GM10847 (cell line): ENCODE measurements around the gene TBRG1.

Experiments
- POLR2A ChIP-seq: IDR thresholded peaks from 2 replicates; pipeline ENCODE4 v1.6.1; 2011; ENCODE audit not compliant: insufficient read length; ENCODE audit errors: extremely low read depth

TBRG1 gene, protein sequence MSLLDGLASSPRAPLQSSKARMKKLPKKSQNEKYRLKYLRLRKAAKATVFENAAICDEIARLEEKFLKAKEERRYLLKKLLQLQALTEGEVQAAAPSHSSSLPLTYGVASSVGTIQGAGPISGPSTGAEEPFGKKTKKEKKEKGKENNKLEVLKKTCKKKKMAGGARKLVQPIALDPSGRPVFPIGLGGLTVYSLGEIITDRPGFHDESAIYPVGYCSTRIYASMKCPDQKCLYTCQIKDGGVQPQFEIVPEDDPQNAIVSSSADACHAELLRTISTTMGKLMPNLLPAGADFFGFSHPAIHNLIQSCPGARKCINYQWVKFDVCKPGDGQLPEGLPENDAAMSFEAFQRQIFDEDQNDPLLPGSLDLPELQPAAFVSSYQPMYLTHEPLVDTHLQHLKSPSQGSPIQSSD

DNA sequence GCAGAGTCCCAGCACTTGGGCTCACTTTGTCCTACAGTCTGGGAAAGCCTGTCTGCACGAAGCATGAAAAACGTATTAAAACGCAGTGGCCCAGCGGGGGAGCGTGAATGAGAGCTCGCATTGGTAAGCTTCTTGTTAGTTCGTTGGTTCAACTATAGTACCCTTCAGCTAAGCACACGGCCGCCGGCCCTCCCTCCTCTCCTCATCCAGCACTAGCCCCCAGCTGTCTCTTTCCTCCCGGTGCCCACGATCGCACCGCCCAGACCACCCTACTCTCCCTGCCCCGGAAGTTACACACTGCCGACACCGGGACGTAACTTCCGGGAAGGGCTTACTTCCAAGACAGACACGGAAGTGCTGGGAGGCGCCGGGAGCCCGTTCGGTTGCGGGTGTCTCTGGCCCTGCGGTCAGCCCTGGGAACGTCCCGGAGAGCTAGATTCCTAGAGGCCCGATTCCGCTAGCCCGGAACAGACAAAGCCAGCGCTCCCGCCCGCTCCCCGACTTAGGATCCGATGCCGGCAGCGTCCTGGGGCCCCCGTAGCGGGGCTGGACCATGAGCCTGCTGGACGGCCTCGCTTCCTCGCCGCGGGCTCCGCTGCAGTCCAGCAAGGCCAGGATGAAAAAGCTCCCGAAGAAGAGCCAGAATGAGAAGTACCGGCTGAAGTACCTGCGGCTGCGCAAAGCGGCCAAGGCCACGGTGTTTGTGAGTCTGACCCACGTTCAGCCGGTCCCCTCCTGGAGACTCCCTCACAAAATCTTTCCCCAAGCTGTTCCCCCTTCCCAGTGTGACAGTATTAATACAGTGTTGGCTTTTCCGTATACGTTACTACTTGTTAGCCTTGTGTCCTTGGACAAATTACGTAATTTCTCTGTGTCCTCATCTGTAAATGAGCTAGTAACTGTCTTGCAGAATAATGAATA, at the start of gene TBRG1:
TBRG1 (plus strand) TSS at position 334 of the 921 bp plus-strand sequence; CDS start at position 554, 220 bp downstream.
- TF ChIP-seq POLR2A: peak; percentile 95

GRCh38 chr11:124577716-124578427, 44.8 kb upstream of the TBRG1 start:
- TF ChIP-seq POLR2A: no peak

- no peak for TF ChIP-seq POLR2A
Observed at GRCh38 chr11:124578761-124579160, 43.9 kb upstream of the TBRG1 start.

- TF ChIP-seq POLR2A: no peak
Observed at GRCh38 chr11:124581817-124582216, 40.8 kb upstream of the TBRG1 start.

DNA sequence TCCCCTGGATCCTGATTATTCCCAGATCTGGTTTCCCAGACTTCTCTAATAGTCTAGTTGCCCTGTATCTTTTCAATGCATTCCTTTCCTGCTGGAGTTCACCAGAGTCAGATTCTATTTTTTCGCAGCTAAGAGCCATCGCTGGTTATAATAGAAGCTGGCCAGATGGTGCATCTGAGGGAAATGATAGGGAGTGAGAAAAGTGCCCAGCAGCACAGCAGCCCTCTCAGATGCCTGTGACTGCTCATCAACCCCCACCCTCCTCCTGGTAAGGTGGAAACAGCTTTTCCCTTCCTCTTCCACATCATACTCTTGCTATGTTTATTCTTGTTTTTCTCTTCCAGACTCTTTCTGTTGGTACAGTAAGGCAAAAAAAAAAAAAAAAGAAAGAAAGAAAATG, 40.1 kb upstream of the TBRG1 start:
- no peak for TF ChIP-seq POLR2A

GRCh38 chr11:124583781-124584180, 38.9 kb upstream of the TBRG1 start:
- TF ChIP-seq POLR2A: no peak

GRCh38 chr11:124584681-124585372, 37.8 kb upstream of the TBRG1 start:
- no peak for TF ChIP-seq POLR2A

DNA sequence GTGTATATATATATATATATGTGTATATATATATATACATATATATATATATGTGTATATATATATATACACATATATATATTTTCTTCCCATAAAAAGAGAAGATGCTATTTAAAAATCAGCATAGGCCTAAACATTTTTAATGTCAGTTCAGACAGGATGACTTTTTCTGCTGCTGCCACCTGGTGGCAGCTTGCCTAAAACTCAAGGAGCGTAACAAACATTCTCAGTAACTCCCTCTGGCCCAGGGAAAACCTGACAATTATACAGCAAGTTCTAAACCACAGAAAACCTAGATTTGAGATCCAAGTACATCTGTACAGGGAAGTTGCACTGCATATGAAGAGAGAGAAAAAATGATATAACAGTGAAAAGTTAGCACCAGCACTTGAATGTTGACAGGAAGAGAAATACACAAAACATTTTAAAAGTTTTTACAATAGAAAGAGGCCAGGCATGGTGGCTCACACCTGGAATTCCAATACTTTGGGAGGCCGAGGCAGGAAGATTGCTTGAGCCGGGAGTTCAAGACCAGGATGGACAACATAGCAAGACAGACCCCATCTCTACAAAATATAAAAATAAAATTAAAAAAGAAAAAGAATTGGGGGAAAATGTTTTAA, 36.3 kb upstream of the TBRG1 start:
- TF ChIP-seq POLR2A: no peak

- TF ChIP-seq POLR2A: no peak
Observed at GRCh38 chr11:124591430-124591829, 31.2 kb upstream of the TBRG1 start.

DNA sequence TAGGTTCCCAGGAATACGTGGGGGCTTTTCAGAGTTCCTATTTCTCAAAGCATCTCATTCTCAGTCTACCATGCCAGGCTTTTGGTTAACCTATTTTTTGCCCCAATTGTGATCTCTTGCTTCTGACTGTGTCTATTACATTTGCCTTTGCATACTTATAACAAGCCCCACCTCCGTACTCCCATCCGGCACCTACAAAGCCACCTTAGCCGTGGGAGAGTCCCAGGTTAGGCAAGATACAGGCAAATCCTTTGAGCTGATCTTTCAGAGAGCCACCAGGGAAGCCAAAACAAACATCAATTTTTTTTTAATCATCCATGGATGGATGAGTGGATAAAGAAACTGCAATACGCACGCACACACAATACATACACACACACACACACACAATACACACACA, 30.0 kb upstream of the TBRG1 start:
- no peak for TF ChIP-seq POLR2A

- TF ChIP-seq POLR2A: no peak
Observed at GRCh38 chr11:124595302-124595701, 27.4 kb upstream of the TBRG1 start.

DNA sequence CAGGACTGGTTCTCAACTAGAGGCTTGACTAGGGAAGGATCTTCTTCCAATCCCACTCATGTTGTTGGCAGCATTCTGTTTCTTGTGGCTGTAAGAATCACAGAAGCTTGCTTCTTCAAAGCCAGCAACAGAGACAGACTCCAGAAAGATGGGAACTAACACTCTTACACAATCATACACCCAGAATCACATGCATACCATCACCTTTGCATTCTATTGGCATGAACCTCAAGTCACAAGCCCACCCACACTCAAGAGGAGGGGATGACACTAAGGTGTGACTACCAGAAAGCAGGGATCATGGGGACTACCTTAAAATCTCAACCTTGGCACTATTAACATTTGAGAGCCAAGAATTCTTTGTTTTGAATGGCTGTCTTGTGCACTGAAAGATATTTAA, 25.0 kb upstream of the TBRG1 start:
- no peak for TF ChIP-seq POLR2A

GRCh38 chr11:124600621-124601320, 21.9 kb upstream of the TBRG1 start:
- TF ChIP-seq POLR2A: no peak

GRCh38 chr11:124602193-124602592, 20.5 kb upstream of the TBRG1 start:
- TF ChIP-seq POLR2A: no peak
